ENCODE results near the gene RIPK4. TPM values are rescaled to one million over a fixed set of nuclear protein-coding genes. Genes with fewer than 3 reads are reported as not detected.

Gene RIPK4
- total and polyA plus RNA-seq, 2 of the 13 experiments (the other 11 are each of a cell fraction or from before 2014, with no cell fraction given) = 3.1 to 4.9 TPM

GRCh38 chr21:41726970-41727783, 39.7 kb downstream of the RIPK4 start (continued):
- TF ChIP-seq ZNF687 (CRISPR knock-in tag; IDR thresholded peaks at IDR 0.05) (peak; percentile 87), ETV5 (CRISPR knock-in tag; IDR thresholded peaks at IDR 0.05; ENCODE audit: borderline replicate concordance) (0 out of 2 replicates have a peak, but pooled peaks have one; percentile 14), ZNF777 (CRISPR knock-in tag; IDR thresholded peaks at IDR 0.05) (0 out of 2 replicates have a peak, but pooled peaks have one; percentile 46), GABPA (IDR thresholded peaks at IDR 0.05; ENCODE audit: low read depth, low read length) (no peak), GABPA (CRISPR knock-in tag; IDR thresholded peaks at IDR 0.05; ENCODE audit: low read depth) (peak; percentile 56), SALL2 (CRISPR knock-in tag; IDR thresholded peaks at IDR 0.05) (no peak), ZBTB2 (CRISPR knock-in tag; IDR thresholded peaks at IDR 0.05; ENCODE audit: low read depth) (no peak), ZNF678 (CRISPR knock-in tag; IDR thresholded peaks at IDR 0.05) (no peak), KAT8 (CRISPR knock-in tag; IDR thresholded peaks at IDR 0.05) (0 out of 2 replicates have a peak, but pooled peaks have one; percentile 15), ZNF816 (CRISPR knock-in tag; IDR thresholded peaks at IDR 0.05; ENCODE audit: borderline replicate concordance) (no peak), ZKSCAN5 (CRISPR knock-in tag; IDR thresholded peaks at IDR 0.05) (no peak), NAIF1 (CRISPR knock-in tag; IDR thresholded peaks at IDR 0.05; ENCODE audit: borderline replicate concordance) (no peak), ZNF792 (CRISPR knock-in tag; IDR thresholded peaks at IDR 0.05) (peak; percentile 46; the same call in 1 of the 2 replicates), ZBTB4 (CRISPR knock-in tag; IDR thresholded peaks at IDR 0.05; ENCODE audit: borderline replicate concordance) (0 out of 2 replicates have a peak, but pooled peaks have one; percentile 65), RXRA (CRISPR knock-in tag; IDR thresholded peaks at IDR 0.05) (0 out of 2 replicates have a peak, but pooled peaks have one; percentile 12), THAP9 (CRISPR knock-in tag; IDR thresholded peaks at IDR 0.05; ENCODE audit: borderline replicate concordance) (peak; percentile 39; the same call in 1 of the 2 replicates)
